Measurements from ENCODE around the gene NCKAP5L.
"Not testable (repeated sequence)": the region's sequence is repeated elsewhere in the genome, so short reads cannot be mapped to it uniquely, and the experiment has no call there.

Gene NCKAP5L

GRCh38 chr12:49828133-49829091, at the start of gene NCKAP5L:
Gene NCKAP5L (minus strand): TSS chr12:49828413. CDS start chr12:49804044, 24,369 bp downstream.
- peak; percentile 89 for DNase-seq (ENCODE audit: low read depth)

GRCh38 chr12:49877066-49877465, 48.9 kb upstream of the NCKAP5L start:
- no peak for DNase-seq (ENCODE audit: low read depth)

- DNase-seq (ENCODE audit: low read depth) = no peak
Measured at GRCh38 chr12:49876070-49876469, 47.9 kb upstream of the NCKAP5L start.

GRCh38 chr12:49875115-49875720, 47.0 kb upstream of the NCKAP5L start:
- no peak for DNase-seq (ENCODE audit: low read depth)

GRCh38 chr12:49874142-49874897, 46.1 kb upstream of the NCKAP5L start:
- no peak for DNase-seq (ENCODE audit: low read depth)

GRCh38 chr12:49873361-49873934, 45.2 kb upstream of the NCKAP5L start:
- no peak for DNase-seq (ENCODE audit: low read depth)

GRCh38 chr12:49872781-49873181, 44.6 kb upstream of the NCKAP5L start:
- DNase-seq (ENCODE audit: low read depth) = no peak

GRCh38 chr12:49872381-49872780, 44.2 kb upstream of the NCKAP5L start:
- DNase-seq (ENCODE audit: low read depth) = no peak

GRCh38 chr12:49871811-49872251, 43.6 kb upstream of the NCKAP5L start:
- not testable (repeated sequence) for DNase-seq (ENCODE audit: low read depth)

- no peak for DNase-seq (ENCODE audit: low read depth)
Measured at GRCh38 chr12:49871263-49871561, 43.0 kb upstream of the NCKAP5L start.

- no peak for DNase-seq (ENCODE audit: low read depth)
Measured at GRCh38 chr12:49870501-49871262, 42.5 kb upstream of the NCKAP5L start.

- no peak for DNase-seq (ENCODE audit: low read depth)
Measured at GRCh38 chr12:49869816-49870500, 41.7 kb upstream of the NCKAP5L start.

GRCh38 chr12:49868952-49869815, 41.0 kb upstream of the NCKAP5L start:
- DNase-seq (ENCODE audit: low read depth) = no peak

GRCh38 chr12:49868449-49868848, 40.2 kb upstream of the NCKAP5L start:
- DNase-seq (ENCODE audit: low read depth) = no peak

- DNase-seq (ENCODE audit: low read depth) = no peak
Measured at GRCh38 chr12:49867570-49868341, 39.5 kb upstream of the NCKAP5L start.

GRCh38 chr12:49866859-49867569, 38.8 kb upstream of the NCKAP5L start:
- DNase-seq (ENCODE audit: low read depth) = peak; percentile 50

GRCh38 chr12:49865782-49866135, 37.5 kb upstream of the NCKAP5L start:
- no peak for DNase-seq (ENCODE audit: low read depth)

GRCh38 chr12:49865109-49865781, 37.0 kb upstream of the NCKAP5L start:
- no peak for DNase-seq (ENCODE audit: low read depth)
